Measurements from ENCODE around the gene NAV2. TPM values are rescaled to one million over a fixed set of nuclear protein-coding genes. Genes with fewer than 3 reads are reported as not detected.

NAV2 gene
- total RNA-seq, 1 donor from 2014 or later, result 17.0 TPM

- no peak for ATAC-seq
Measured at GRCh38 chr11:19840961-19841360, 128.3 kb downstream of the NAV2 start.

DNA sequence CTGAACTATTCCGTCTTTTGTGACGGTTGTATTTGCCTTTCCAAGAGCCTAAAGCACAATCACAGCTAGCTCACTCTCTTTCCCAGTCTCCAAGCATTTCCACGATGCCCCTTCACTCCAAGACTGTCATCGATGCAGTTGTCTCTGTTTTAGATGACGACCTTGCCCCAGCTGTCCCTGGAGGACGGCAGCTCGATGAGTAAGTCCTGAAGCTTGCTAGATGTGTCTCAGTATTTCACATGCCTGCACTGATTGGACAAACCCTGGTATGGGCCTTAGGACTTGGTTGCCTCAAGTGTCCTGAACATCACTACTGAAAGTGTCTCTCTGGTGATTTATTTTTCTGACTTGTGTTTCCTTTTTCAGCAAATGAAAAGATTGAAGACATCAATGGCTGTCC, 129.9 kb downstream of the NAV2 start:
- ATAC-seq, result no peak

DNA sequence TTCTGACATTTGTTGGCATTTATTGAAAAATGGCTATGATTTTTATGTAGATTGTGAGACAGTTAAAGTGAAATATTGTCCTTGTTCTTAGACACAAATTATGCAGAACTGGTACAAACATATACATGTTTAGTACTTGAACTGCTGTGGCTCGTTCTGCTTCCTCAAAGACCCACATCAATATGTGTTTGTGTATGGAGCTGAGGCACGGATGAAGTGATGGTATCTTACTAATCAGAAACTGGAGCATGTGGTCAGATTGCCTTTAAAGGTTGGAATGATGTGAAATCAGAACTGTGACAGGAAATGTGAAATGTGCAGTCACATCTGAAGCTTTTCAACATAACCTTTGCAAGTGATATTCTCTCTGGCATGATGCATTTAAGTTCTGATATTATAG, 130.4 kb downstream of the NAV2 start:
- no peak for ATAC-seq

- ATAC-seq, result no peak
Measured at GRCh38 chr11:19844012-19844411, 131.4 kb downstream of the NAV2 start.

GRCh38 chr11:19844806-19845205, 132.2 kb downstream of the NAV2 start:
- ATAC-seq, result no peak

DNA sequence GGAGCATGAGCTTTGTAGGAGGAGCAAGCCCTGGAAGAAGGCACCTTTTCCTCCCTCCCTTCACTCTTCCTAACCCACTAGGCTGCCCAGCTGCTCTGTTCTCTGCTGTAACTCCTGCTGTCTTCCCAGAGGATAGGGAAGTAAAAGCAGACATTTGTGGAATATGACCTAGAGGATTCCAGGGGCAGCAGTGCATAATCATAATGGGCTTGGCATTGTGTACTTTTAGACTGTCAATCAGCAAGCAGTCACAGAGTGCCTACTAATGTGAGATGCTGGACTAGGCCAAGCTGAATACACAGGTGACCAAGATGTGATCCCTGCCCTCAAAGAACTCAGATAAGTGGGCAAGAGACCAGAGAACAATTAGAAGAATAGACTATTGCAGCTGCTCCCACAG, 133.0 kb downstream of the NAV2 start:
- no peak for ATAC-seq

GRCh38 chr11:19846654-19847305, 134.1 kb downstream of the NAV2 start:
- no peak for ATAC-seq

GRCh38 chr11:19848219-19848618, 135.6 kb downstream of the NAV2 start:
- ATAC-seq, result no peak

DNA sequence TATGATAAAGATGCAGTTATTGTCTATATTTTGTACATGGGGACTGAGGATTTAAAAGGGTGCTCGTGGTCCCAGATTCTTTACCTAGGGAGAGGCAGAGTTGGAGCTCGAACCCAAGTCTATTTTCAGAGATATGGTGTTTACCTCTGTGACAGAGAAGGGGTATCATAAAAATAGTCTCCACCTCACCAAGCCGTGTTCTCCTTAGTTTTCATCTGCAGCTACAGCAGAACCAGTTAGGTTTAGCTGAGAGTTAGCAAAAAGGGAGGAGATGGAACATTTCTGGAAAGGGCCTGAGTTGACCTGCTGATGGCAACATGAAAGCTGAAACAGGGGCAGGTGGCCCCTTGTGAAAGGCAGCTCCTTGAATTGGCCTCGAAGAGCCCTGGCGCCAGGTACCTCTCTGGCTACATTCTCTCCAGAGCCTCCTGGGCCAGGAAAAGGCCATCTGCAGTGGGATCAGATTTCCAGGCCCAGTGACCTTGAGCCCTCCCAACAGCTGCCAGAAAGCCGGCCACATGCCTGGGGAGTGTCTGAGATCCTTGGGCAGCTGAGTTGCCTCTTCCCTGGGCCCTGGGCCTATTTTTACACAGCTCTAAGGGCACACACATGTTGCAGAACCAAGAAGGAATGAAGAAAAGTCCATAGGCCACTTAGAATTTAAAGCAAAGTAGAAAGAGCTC, 136.6 kb downstream of the NAV2 start:
- ATAC-seq, result no peak

GRCh38 chr11:19849947-19850593, 137.4 kb downstream of the NAV2 start:
- ATAC-seq, result no peak

DNA sequence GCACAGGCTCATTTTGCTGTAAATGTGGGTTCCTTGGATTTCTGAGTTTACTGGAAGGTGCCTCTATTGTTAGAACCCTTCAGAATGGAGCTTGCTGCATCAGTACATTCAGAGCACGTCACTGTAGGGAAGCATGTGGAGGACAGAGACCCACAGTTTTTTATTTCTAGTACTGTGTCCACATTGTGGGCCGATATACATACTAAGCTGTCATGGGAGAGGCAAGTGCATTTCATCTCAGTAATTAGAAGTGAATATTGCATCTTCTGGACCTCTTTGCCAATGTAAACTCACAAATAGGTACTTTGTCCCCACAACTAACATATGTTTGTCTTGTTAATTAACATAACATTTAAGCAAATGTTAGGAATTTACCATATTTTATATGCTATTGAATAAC, 139.7 kb downstream of the NAV2 start:
- ATAC-seq, result no peak

DNA sequence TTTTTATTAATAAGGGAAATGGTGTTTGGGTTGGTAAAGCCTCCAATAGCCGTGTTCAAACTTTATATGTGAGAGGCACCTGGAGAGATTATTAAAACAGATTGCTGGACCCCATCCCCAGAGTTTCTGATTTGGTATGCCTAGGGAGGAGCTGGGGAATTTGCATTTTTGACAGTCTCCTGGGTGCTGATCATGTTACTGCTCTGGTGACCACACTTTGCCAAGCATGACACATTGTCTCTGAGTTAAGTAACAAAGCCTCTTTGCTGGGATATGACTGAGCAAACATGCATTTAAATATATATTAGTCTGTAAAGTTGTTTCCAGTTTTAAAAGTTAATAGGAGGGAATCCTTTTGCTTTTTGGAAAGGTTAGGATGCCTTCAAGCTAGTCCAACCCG, 140.4 kb downstream of the NAV2 start:
- no peak for ATAC-seq

DNA sequence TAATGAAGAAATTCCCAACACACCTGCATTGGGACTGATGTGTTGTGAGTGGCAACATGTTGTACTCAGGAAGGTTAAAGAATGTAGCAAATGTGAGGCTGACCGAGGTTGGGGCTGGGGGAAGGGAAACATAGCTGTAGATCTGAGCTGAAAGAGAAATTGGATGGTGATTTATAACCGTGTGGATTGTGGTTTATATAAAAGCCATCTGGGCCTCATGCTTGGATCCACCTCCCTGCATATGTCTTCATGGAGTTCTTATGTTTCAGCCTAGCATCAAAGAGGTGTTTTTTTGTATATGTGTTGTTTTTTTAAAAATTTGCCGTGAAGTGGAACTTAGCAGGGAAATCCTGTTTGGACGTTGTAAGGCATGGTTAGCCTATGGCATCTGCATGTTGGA, 141.3 kb downstream of the NAV2 start:
- ATAC-seq, result no peak

DNA sequence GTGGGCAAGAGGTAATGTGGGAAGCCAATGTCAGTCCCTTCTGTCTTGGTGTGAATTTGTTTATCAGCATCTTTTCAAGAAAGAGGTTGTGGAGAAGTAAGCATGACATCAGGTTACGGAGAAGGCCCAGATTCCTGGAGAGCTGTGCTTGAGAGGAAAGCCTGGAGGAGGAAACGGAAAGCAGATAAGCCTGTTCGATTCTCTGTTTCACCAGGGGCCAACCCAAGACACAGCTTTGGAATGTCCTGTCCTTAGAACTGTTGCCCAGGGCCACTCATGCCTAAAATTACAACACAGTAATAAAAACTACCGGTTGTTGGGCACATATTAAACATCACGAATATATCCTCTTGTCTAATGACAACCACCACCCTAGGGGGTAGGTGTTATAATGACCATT, 148.5 kb downstream of the NAV2 start:
- ATAC-seq, result no peak

DNA sequence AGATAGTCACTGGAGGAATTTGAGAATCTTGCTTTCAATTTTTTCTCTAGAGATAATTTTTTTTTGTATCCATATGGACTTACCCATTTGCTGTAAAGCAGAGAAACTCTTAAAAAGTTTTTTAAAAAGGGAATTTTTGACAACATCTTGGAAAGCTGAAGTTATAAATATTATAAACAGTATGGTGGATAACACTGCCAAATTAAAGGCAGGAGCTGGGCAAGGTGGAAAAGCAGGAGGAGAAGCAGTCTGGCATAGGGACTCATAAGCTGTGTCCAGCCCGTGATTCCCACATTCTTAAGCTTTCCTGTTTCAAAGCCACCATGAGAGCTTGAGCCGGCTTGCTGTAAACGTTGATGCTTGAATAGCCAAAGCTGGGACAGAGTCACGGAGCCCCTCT, 149.5 kb downstream of the NAV2 start:
- no peak for ATAC-seq

GRCh38 chr11:19864141-19865140, 151.8 kb downstream of the NAV2 start:
- ATAC-seq, result no peak

DNA sequence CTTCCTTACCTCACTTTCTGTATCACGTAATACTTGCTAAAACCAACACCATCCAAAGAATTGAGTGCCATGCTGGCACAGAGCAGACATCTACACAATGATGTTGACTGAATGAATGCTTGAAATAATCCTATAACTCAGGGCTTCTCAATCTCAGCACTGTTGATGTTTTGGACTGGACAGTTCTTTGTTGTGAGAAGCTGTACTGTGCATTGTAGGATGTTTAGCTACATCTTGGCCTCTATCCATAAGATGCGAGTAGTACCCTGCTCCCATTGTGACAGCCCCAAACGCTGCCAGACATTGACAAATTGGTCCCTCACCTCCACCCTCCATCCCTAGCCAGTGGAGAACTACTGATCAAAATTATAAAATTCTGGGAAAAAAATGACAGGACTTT, 153.4 kb downstream of the NAV2 start:
- ATAC-seq, result no peak

- ATAC-seq, result no peak
Measured at GRCh38 chr11:19866521-19866920, 153.9 kb downstream of the NAV2 start.

DNA sequence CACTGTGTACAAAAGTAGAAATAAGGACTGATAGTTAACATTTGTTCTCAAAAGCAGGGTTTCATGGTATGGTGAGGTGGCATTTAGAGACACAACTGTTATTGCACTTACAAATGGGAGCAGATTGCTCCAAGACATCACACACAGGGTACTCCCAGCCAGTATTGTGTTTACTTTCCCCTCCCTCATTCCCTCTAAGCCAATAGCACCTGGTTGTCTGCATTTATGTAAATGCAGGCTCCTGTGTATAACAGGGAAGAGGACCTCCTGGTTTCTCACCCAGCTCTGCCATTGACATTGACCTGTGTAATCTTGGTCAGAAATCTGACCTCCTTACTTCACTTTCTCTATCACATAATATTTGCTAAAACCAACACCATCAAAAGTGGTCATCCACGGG, 154.4 kb downstream of the NAV2 start:
- ATAC-seq, result no peak

- ATAC-seq, result peak; percentile 70
Measured at GRCh38 chr11:19868281-19868821, 155.7 kb downstream of the NAV2 start.

DNA sequence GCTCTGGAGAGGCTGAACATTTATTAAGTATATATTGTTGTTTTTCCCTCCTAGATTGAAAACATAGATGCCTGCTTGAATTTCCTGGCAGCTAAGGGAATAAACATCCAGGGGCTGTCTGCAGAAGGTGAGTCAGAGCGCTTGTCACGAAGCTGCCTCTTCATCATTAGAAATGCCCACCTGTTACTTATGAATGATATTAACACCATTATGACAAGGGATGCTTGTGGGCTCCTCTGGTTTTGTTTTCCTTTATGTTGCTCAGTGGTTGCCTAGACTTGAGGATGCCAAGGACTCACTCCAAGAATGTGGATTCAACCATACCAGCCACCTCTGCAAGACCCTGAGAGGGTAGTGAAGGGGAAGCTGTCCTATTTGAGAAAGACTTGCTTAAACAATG, 156.2 kb downstream of the NAV2 start:
- ATAC-seq, result no peak

DNA sequence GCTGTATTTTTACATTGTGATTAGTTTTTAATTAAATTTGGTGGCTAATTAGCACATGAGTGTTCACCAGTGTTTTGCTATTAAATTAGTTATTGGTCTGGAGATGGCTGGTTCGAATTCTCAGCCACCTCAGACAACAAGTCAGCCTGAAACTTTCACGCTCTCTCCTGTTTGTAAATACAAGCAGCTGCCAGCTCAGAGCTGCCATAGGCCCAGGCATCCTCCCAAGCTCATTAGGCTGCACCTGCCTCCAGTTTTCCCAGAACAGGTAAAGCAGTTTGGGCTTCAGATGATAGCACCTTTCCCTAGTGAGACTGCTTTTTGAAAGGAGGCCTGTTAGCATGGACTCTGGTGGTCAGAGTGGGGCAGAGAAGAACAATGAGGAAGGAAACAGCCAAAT, 156.8 kb downstream of the NAV2 start:
- no peak for ATAC-seq
